Keratinocyte (primary cell): ENCODE measurements around the gene RNF26. TPM values are rescaled to one million over a fixed set of nuclear protein-coding genes. Genes with fewer than 3 reads are reported as not detected.

Source experiments
- DNase-seq: peaks from one replicate; pipeline ENCODE4 v3.0.0-alpha.2; 2011; ENCODE audit warnings: low read depth, missing footprints, low spot score
- FAIRE-seq: peaks from 2 replicates; lab custom pipeline; 2011; peaks lifted over from hg19 to GRCh38; lab: Jason Lieb, UNC
- H2AFZ ChIP-seq: 2 replicates; pipeline ENCODE4 v1.6.0; 2012; ENCODE audit warnings: low read length, control low read depth, inconsistent platforms; ENCODE audit not compliant: control insufficient read depth
- H3K27ac ChIP-seq: 2 replicates; pipeline ENCODE4 v1.5.1; 2011; ENCODE audit warnings: low read length; ENCODE audit not compliant: control insufficient read depth, insufficient read depth
- H3K27me3 ChIP-seq: 3 replicates; pipeline ENCODE4 v1.6.0; 2011; ENCODE audit warnings: low read length; ENCODE audit not compliant: control insufficient read depth, insufficient read depth; ENCODE audit errors: extremely low read depth
- H3K36me3 ChIP-seq, 2 experiments: 2 replicates in 1 of 2; 3 replicates in 1 of 2; pipeline ENCODE4 v1.5.1; 2011; ENCODE audit warnings: low read length in 2 of 2, mild to moderate bottlenecking in 1 of 2; ENCODE audit not compliant: control insufficient read depth in 2 of 2, insufficient read depth in 2 of 2; ENCODE audit errors: extremely low read depth in 1 of 2
- H3K4me1 ChIP-seq: 3 replicates; pipeline ENCODE4 v1.5.1; 2011; ENCODE audit warnings: low read length; ENCODE audit not compliant: control insufficient read depth, insufficient read depth; ENCODE audit errors: extremely low read depth
- H3K4me2 ChIP-seq: 3 replicates; pipeline ENCODE4 v1.6.0; 2011; ENCODE audit warnings: low read depth, low read length; ENCODE audit not compliant: control insufficient read depth, insufficient read depth; ENCODE audit errors: extremely low read depth
- H3K4me3 ChIP-seq, 3 experiments: fragments of 200-600 bp in 1 of 3; sonication (generic) in 1 of 3; 2 replicates in 2 of 3; 3 replicates in 1 of 3; pipeline ENCODE4 v1.5.1; 2011 to 2016; ENCODE audit warnings: low read length in 3 of 3, mild to moderate bottlenecking in 3 of 3, control low read depth in 2 of 3, inconsistent platforms in 1 of 3, low read depth in 1 of 3, mixed read lengths in 1 of 3, mixed run types in 1 of 3, moderate library complexity in 1 of 3; ENCODE audit not compliant: control insufficient read depth in 2 of 3, insufficient read depth in 2 of 3; ENCODE audit errors: extremely low read depth in 1 of 3
- H3K79me2 ChIP-seq: 2 replicates; pipeline ENCODE4 v1.6.0; 2012; ENCODE audit warnings: low read length; ENCODE audit not compliant: control insufficient read depth, insufficient read depth
- H3K9ac ChIP-seq: 3 replicates; pipeline ENCODE4 v1.6.0; 2011; ENCODE audit warnings: low read length; ENCODE audit not compliant: control insufficient read depth, insufficient read depth; ENCODE audit errors: extremely low read depth
- H3K9me1 ChIP-seq: 3 replicates; pipeline ENCODE4 v1.6.0; 2011; ENCODE audit warnings: low read length; ENCODE audit not compliant: control insufficient read depth, insufficient read depth; ENCODE audit errors: extremely low read depth
- H3K9me3 ChIP-seq: 2 replicates; pipeline ENCODE4 v1.5.1; 2012; ENCODE audit warnings: low read depth, low read length; ENCODE audit not compliant: control insufficient read depth
- H4K20me1 ChIP-seq: 3 replicates; pipeline ENCODE4 v1.6.0; 2011; ENCODE audit warnings: low read length; ENCODE audit not compliant: control insufficient read depth, insufficient read depth; ENCODE audit errors: extremely low read depth
- EZH2 ChIP-seq: IDR thresholded peaks from one replicate; pipeline ENCODE4 v1.6.1; 2012; ENCODE audit warnings: inconsistent platforms, mild to moderate bottlenecking, low read length, moderate library complexity
- dilution Hi-C: fragments of 300-500 bp; cut with MboI; formaldehyde crosslinking; loops from one replicate; pipeline ENCODE4 v1.7.0; 2020; ENCODE audit warnings: low sequenced_read_pairs; ENCODE audit not compliant: extremely low pct_ligation_motif_present
- polyA plus RNA-seq, 5 experiments: library from polyadenylated mRNA; depleted of rRNA in 3 of 5; stranded (reverse) in 3 of 5; stranded (forward) in 1 of 5; unstranded in 1 of 5; fragments of >200 nt; gene quantifications; 1 replicate in 1 of 5; 2 replicates in 3 of 5; 3 replicates in 1 of 5; pipeline versions ENCODE4 v1.2.1 to v1.2.3, GENCODE V29; 2011 to 2012; ENCODE audit warnings: missing spikeins in 2 of 5, low read depth in 1 of 5, low replicate concordance in 1 of 5
- TF ChIP-seq, protein P1 (sequence below), 3 experiments: IDR thresholded peaks in 1 of 3; conservative IDR thresholded peaks in 1 of 3; optimal IDR thresholded peaks in 1 of 3; 2 replicates in 2 of 3; 3 replicates in 1 of 3; pipeline versions ENCODE3 to v1.5.1; 2011; ENCODE audit warnings: low read length in 3 of 3, mild to moderate bottlenecking in 3 of 3, moderate library complexity in 2 of 3, control low read depth in 1 of 3, inconsistent platforms in 1 of 3; ENCODE audit not compliant: insufficient read depth in 2 of 3; ENCODE audit errors: extremely low read depth in 1 of 3

Gene RNF26
- polyA plus RNA-seq, 1 donor (not counting 4 experiments of a cell fraction or from before 2014, with no cell fraction given): 13.2 TPM

- Histone ChIP-seq H3K4me2 (peak overlapping the region; percentile 99), H3K9me1 (no peaks in the 10 kb centered on the region), H4K20me1 (peaks cover 3% of the 10 kb centered on the region), H3K27me3 (peaks cover 12% of the 10 kb centered on the region), H3K4me3 (peak overlapping the region; percentile 83 to 97 (median 96)), H3K27ac (peak overlapping the region; percentile 87), H2AFZ (no peak overlapping the region), H3K9me3 (no peaks in the 10 kb centered on the region), H3K36me3 (peaks cover 4 to 14% of the 10 kb centered on the region in 2 experiments), H3K79me2 (peaks cover 26% of the 10 kb centered on the region), H3K4me1 (peaks cover 19% of the 10 kb centered on the region), H3K9ac (peak overlapping the region; percentile 91)
- no peak for DNase-seq
- dilution Hi-C loops: no loop called here
- FAIRE-seq: no peak
- TF ChIP-seq, protein P1, sequence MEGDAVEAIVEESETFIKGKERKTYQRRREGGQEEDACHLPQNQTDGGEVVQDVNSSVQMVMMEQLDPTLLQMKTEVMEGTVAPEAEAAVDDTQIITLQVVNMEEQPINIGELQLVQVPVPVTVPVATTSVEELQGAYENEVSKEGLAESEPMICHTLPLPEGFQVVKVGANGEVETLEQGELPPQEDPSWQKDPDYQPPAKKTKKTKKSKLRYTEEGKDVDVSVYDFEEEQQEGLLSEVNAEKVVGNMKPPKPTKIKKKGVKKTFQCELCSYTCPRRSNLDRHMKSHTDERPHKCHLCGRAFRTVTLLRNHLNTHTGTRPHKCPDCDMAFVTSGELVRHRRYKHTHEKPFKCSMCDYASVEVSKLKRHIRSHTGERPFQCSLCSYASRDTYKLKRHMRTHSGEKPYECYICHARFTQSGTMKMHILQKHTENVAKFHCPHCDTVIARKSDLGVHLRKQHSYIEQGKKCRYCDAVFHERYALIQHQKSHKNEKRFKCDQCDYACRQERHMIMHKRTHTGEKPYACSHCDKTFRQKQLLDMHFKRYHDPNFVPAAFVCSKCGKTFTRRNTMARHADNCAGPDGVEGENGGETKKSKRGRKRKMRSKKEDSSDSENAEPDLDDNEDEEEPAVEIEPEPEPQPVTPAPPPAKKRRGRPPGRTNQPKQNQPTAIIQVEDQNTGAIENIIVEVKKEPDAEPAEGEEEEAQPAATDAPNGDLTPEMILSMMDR (optimal IDR thresholded peaks at IDR 0.05 in 1 of 3, IDR thresholded peaks at IDR 0.05 in 1 of 3, conservative IDR thresholded peaks at IDR 0.05 in 1 of 3; ENCODE audit: extremely low read depth in 1 of 3, insufficient read depth in 2 of 3, low read length in 3 of 3): no peak
- TF ChIP-seq EZH2: no peak
Measured at GRCh38 chr11:119335091-119335654, 846 bp downstream of the RNF26 start.

GRCh38 chr11:119335655-119336543 is 1.6 kb downstream of the RNF26 start:
- peaks cover 3% of the 10 kb centered on the region for H4K20me1 ChIP-seq
- H3K4me1 ChIP-seq: peaks cover 19% of the 10 kb centered on the region

More at GRCh38 chr11:119335655-119336543, 1.6 kb downstream of the RNF26 start:
- peak overlapping the region; percentile 91 for H3K9ac ChIP-seq
- H3K27me3 ChIP-seq: peaks cover 19% of the 10 kb centered on the region
- H3K9me3 ChIP-seq: no peaks in the 10 kb centered on the region
- no peak overlapping the region for H3K27ac ChIP-seq
- no peak overlapping the region for H2AFZ ChIP-seq
- H3K4me2 ChIP-seq: peak overlapping the region; percentile 99
- no peak for DNase-seq
- TF ChIP-seq, protein P1 (optimal IDR thresholded peaks at IDR 0.05 in 1 of 3, IDR thresholded peaks at IDR 0.05 in 1 of 3, conservative IDR thresholded peaks at IDR 0.05 in 1 of 3; ENCODE audit: extremely low read depth in 1 of 3, insufficient read depth in 2 of 3, low read length in 3 of 3): no peak
- no peak for TF ChIP-seq EZH2
- peak overlapping the region in 1 of 3 experiments; percentile 96 for H3K4me3 ChIP-seq
- peaks cover 26% of the 10 kb centered on the region for H3K79me2 ChIP-seq
- dilution Hi-C loops: no loop called here
- no peaks in the 10 kb centered on the region for H3K9me1 ChIP-seq
- no peak for FAIRE-seq
- H3K36me3 ChIP-seq: peaks cover 4 to 14% of the 10 kb centered on the region in 2 experiments
